Neutrophil (primary cell): ENCODE data around the gene CEACAM20.

Source experiments
- H3K27ac ChIP-seq: fragments of 200-600 bp; sonication (generic); 2 replicates; pipeline ENCODE4 v1.5.1; 2016; ENCODE audit warnings: mild to moderate bottlenecking, moderate library complexity
- H3K27me3 ChIP-seq: fragments of 200-600 bp; sonication (generic); 2 replicates; pipeline ENCODE4 v1.6.0; 2016; ENCODE audit warnings: mild to moderate bottlenecking
- H3K36me3 ChIP-seq: fragments of 200-600 bp; sonication (generic); 2 replicates; pipeline ENCODE4 v1.5.1; 2017
- H3K4me1 ChIP-seq, 2 experiments: fragments of 200-600 bp in 1 of 2; sonication (generic) in 1 of 2; 1 replicate in 1 of 2; 2 replicates in 1 of 2; pipeline versions ENCODE4 v1.5.1 to v1.6.1; 2013 to 2016; ENCODE audit warnings: low read depth in 1 of 2, low read length in 1 of 2, mild to moderate bottlenecking in 1 of 2, moderate library complexity in 1 of 2; ENCODE audit not compliant: control insufficient read depth in 1 of 2, insufficient read depth in 1 of 2
- H3K4me3 ChIP-seq, 2 experiments: fragments of 200-600 bp in 1 of 2; sonication (generic) in 1 of 2; 1 replicate in 1 of 2; 2 replicates in 1 of 2; pipeline ENCODE4 v1.5.1; 2013 to 2016; ENCODE audit warnings: low read depth in 1 of 2, low read length in 1 of 2, mild to moderate bottlenecking in 1 of 2, moderate library complexity in 1 of 2
- H3K9me3 ChIP-seq: fragments of 200-600 bp; sonication (generic); 2 replicates; pipeline ENCODE4 v1.5.1; 2016
- TF ChIP-seq, protein P1 (sequence below): fragments of 200-600 bp; sonication (generic); IDR thresholded peaks from 2 replicates; pipeline ENCODE4 v1.5.1; 2016; ENCODE audit warnings: antibody characterized with exemption

CEACAM20 gene

DNA sequence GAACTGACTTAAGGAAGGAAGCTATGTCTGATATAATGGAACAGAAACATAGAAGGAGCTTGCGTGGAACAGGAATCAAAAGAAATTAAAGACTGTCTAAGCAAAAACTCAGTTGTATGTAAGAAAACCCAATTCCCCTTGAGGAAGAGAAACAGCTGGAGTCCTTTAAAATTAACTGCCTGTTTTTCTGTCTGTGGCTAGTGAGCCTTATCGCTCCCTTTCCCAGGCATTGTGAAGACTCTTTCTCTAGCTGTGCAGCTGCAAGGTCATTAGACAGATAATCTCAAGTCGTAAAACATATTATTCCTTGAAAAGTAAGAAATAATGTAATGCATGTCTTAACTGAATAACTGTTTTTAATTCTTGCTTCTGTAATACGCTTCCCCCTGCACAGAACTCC is 44.2 kb upstream of the CEACAM20 start:
- Histone ChIP-seq H3K36me3 (no peaks in the 10 kb centered on the region), H3K27ac (no peak overlapping the region), H3K27me3 (peaks cover 9% of the 10 kb centered on the region), H3K4me1 (no peaks in the 10 kb centered on the region), H3K9me3 (no peaks in the 10 kb centered on the region), H3K4me3 (no peak overlapping the region)
- TF ChIP-seq, protein P1, sequence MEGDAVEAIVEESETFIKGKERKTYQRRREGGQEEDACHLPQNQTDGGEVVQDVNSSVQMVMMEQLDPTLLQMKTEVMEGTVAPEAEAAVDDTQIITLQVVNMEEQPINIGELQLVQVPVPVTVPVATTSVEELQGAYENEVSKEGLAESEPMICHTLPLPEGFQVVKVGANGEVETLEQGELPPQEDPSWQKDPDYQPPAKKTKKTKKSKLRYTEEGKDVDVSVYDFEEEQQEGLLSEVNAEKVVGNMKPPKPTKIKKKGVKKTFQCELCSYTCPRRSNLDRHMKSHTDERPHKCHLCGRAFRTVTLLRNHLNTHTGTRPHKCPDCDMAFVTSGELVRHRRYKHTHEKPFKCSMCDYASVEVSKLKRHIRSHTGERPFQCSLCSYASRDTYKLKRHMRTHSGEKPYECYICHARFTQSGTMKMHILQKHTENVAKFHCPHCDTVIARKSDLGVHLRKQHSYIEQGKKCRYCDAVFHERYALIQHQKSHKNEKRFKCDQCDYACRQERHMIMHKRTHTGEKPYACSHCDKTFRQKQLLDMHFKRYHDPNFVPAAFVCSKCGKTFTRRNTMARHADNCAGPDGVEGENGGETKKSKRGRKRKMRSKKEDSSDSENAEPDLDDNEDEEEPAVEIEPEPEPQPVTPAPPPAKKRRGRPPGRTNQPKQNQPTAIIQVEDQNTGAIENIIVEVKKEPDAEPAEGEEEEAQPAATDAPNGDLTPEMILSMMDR, result no peak

DNA sequence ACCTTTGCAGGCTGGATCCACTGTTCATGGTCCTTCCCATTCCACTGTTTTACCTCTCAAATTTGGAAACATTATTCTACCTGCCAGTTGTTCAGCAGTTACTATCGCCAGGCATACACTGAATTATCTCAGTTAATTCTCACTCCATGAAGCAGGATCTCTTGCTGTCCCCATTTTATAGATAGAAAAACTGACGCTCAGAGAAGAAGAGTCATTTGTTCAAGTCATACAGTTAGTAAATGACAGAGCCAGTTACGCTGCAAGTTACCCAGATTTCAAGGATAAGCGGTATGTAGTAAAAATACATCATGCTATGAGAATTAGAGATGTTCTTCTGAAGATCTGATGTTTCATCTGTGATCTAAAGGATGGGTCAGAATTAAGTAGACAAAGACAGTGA is 43.7 kb upstream of the CEACAM20 start:
- Histone ChIP-seq H3K36me3 (no peaks in the 10 kb centered on the region), H3K9me3 (no peaks in the 10 kb centered on the region), H3K27me3 (peaks cover 9% of the 10 kb centered on the region), H3K4me3 (no peak overlapping the region), H3K4me1 (no peaks in the 10 kb centered on the region), H3K27ac (no peak overlapping the region)
- TF ChIP-seq, protein P1, result no peak

DNA sequence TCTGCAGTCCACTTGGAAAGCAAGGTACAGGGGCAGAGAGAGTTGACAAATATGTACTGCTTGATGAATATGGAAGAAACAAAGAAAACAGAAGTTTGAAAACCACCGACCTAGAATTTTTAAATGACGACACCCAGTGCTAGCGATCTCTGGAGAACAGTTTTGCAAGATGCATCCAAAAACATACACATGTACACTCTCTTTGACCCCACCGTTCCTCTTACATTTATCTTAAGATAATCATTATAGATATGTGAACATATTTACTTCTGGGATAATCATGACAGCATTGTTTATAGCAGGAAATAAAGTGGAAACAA is 43.1 kb upstream of the CEACAM20 start:
- peaks cover 9% of the 10 kb centered on the region for H3K27me3 ChIP-seq
- H3K4me1 ChIP-seq, result peaks cover 0 to 2% of the 10 kb centered on the region in 2 experiments
- H3K36me3 ChIP-seq, result no peaks in the 10 kb centered on the region
- no peaks in the 10 kb centered on the region for H3K9me3 ChIP-seq
- H3K27ac ChIP-seq, result no peak overlapping the region
- TF ChIP-seq, protein P1, result no peak
- H3K4me3 ChIP-seq, result no peak overlapping the region

DNA sequence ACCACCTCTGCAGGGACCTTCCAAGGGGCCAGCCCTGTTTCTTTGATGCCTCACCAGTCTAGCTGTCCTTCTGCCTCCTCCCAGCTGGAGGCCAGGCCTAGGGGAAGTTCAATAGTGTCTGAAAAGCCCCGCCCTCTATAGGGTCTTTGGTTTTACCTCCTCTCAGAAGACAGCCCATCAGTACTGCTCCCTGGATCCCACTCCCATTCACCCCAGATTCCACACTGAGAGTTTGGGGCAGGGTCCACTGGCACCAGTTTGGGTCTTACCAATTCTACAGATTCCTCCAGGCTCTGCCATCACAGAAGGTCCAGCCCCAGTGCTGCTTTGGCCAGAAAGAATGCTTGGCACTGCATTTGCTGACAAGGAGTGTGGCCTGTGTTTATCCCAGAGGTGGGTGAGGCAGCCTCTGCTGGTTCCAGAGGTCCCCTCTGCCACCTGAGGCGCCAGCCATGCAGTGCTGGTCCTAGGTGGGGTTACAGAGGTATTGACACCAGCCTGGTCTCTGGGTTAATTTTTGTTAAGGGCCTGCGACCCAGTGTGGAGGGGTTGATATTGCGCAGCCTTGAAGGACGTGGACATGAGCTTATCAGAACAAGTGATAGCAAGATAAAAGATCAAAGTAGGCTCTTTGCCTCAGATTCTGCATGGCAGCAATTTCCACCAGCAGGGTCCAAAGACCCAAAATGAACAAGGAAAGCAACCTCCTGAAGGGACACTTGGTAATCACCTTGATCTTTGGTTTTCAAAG is 42.5 kb upstream of the CEACAM20 start:
- Histone ChIP-seq H3K4me1 (peaks cover 2 to 7% of the 10 kb centered on the region in 2 experiments), H3K27ac (no peak overlapping the region), H3K27me3 (peaks cover 9% of the 10 kb centered on the region), H3K36me3 (no peaks in the 10 kb centered on the region), H3K4me3 (no peak overlapping the region), H3K9me3 (no peaks in the 10 kb centered on the region)
- TF ChIP-seq, protein P1, result no peak

DNA sequence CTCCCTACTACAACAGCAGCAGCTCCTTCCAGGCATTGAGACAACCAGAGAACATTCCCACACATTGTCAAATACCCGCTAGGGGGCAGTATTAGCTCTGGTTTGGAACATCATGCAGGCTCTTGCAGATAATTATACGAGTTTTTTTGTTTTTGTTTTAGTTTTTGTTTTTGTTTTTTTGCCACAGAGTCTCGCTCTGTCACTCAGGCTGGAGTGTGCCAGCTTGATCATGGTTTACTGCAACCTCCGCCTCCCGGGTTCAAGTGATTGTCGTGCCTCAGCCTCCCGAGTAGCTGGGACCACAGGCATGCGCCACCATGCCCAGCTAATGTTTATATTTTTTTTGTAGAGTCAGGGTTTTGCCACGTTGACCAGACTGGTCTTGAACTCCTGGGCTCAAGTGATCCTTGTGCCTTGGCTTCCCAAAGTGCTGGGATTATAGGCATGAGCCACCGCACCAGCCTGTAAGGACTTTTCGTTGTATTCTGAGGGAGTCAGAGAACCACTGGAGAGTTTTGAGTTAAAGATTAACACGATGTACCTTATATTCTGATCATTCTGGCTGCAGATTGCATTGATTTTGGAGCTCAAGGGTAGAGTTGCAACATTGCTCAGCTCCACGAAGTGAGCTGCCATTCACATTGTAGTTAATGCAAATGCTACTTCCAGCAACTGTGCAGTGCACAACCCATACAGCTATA is 41.7 kb upstream of the CEACAM20 start:
- TF ChIP-seq, protein P1, result peak; percentile 58
- Histone ChIP-seq H3K4me3 (no peak overlapping the region), H3K9me3 (no peaks in the 10 kb centered on the region), H3K27ac (no peak overlapping the region), H3K27me3 (peaks cover 9% of the 10 kb centered on the region), H3K4me1 (peaks cover 8 to 15% of the 10 kb centered on the region in 2 experiments), H3K36me3 (no peaks in the 10 kb centered on the region)
